Endothelial cell (in vitro differentiated cells): ENCODE results near the gene UBALD2. TPM values are rescaled to one million over a fixed set of nuclear protein-coding genes. Genes with fewer than 3 reads are reported as not detected.

Source experiments
- DNase-seq: peaks from one replicate; pipeline ENCODE4 v3.0.0; 2021; ENCODE audit warnings: low spot score
- H3K27ac Mint-ChIP-seq: one replicate; pipeline ENCODE4 v1.8.0; 2021; ENCODE audit warnings: mixed read lengths, inconsistent platforms; ENCODE audit not compliant: unreplicated experiment
- H3K27me3 Mint-ChIP-seq: one replicate; pipeline ENCODE4 v1.8.0; 2021; ENCODE audit warnings: mild to moderate bottlenecking, moderate library complexity, mixed read lengths, inconsistent platforms; ENCODE audit not compliant: unreplicated experiment
- H3K36me3 Mint-ChIP-seq: one replicate; pipeline ENCODE4 v1.8.0; 2021; ENCODE audit warnings: mild to moderate bottlenecking, low read depth, mixed read lengths, inconsistent platforms; ENCODE audit not compliant: unreplicated experiment
- H3K4me1 Mint-ChIP-seq: one replicate; pipeline ENCODE4 v1.8.0; 2021; ENCODE audit warnings: mild to moderate bottlenecking, mixed read lengths, inconsistent platforms; ENCODE audit not compliant: unreplicated experiment
- H3K4me3 Mint-ChIP-seq: one replicate; pipeline ENCODE4 v1.8.0; 2021; ENCODE audit warnings: mild to moderate bottlenecking, mixed read lengths, inconsistent platforms; ENCODE audit not compliant: unreplicated experiment
- H3K9me3 Mint-ChIP-seq: one replicate; pipeline ENCODE4 v1.8.0; 2021; ENCODE audit warnings: mixed read lengths, inconsistent platforms; ENCODE audit not compliant: unreplicated experiment
- CTCF ChIP-seq: fragments of 200-600 bp; sonication (generic); IDR thresholded peaks from one replicate; pipeline ENCODE4 v1.5.0; 2021; ENCODE audit warnings: antibody characterized with exemption; ENCODE audit not compliant: unreplicated experiment
- total RNA-seq: library from RNA; stranded (reverse); fragmentation: NEBNext Ultra II Directional; extraction: Animal tissue kit (Norgen Biotek cat#: 25700); gene quantifications from one replicate; pipeline ENCODE4 v1.2.1, GENCODE V29; 2021; ENCODE audit not compliant: unreplicated experiment

UBALD2 gene
- total RNA-seq, 1 donor from 2014 or later = 90.4 TPM

- Mint-ChIP-seq H3K27ac (no peak overlapping the region), H3K36me3 (peaks cover 7% of the 10 kb centered on the region), H3K9me3 (no peaks in the 10 kb centered on the region), H3K4me3 (no peak overlapping the region), H3K27me3 (peaks cover 22% of the 10 kb centered on the region), H3K4me1 (peaks cover 23% of the 10 kb centered on the region)
- TF ChIP-seq CTCF = no peak
- DNase-seq = peak; percentile 43
These were observed 6.8 kb downstream of the UBALD2 start for GRCh38 chr17:76271669-76272540.

GRCh38 chr17:76272541-76273444, 7.6 kb downstream of the UBALD2 start:
- no peak for DNase-seq
- peaks cover 21% of the 10 kb centered on the region for H3K4me1 Mint-ChIP-seq
- no peak overlapping the region for H3K4me3 Mint-ChIP-seq
- no peaks in the 10 kb centered on the region for H3K9me3 Mint-ChIP-seq
- H3K36me3 Mint-ChIP-seq = peaks cover 14% of the 10 kb centered on the region
- H3K27me3 Mint-ChIP-seq = peaks cover 21% of the 10 kb centered on the region
- no peak for TF ChIP-seq CTCF
- no peak overlapping the region for H3K27ac Mint-ChIP-seq

GRCh38 chr17:76273445-76274111, 8.4 kb downstream of the UBALD2 start:
- H3K27ac Mint-ChIP-seq = peak overlapping the region; percentile 30
- no peak for TF ChIP-seq CTCF
- no peaks in the 10 kb centered on the region for H3K9me3 Mint-ChIP-seq
- peaks cover 16% of the 10 kb centered on the region for H3K27me3 Mint-ChIP-seq
- DNase-seq = no peak
- peaks cover 15% of the 10 kb centered on the region for H3K36me3 Mint-ChIP-seq
- no peak overlapping the region for H3K4me3 Mint-ChIP-seq
- peaks cover 15% of the 10 kb centered on the region for H3K4me1 Mint-ChIP-seq

- Mint-ChIP-seq H3K27me3 (peaks cover 16% of the 10 kb centered on the region), H3K36me3 (peaks cover 15% of the 10 kb centered on the region), H3K4me1 (peaks cover 10% of the 10 kb centered on the region), H3K4me3 (no peak overlapping the region), H3K9me3 (no peaks in the 10 kb centered on the region), H3K27ac (peak overlapping the region; percentile 38)
- TF ChIP-seq CTCF = no peak
- no peak for DNase-seq
These were observed 9.2 kb downstream of the UBALD2 start for GRCh38 chr17:76274112-76274956.
